Activated naive CD8-positive, alpha-beta T cell treated with anti-CD3 and anti-CD28 coated beads, Interleukin-2, amount 50 U/mL, for 24 hours (primary cell): ENCODE data around the gene TESK1.

ENCODE experiments used
- ATAC-seq: fragments of 150-1000 bp; cut with Tn5 transposase; one replicate; pipeline ENCODE4 v1.10.0; 2021
- DNase-seq: peaks from one replicate; pipeline ENCODE4 v3.0.0; 2021
- H3K27ac Mint-ChIP-seq: one replicate; pipeline ENCODE4 v1.8.0; 2021; ENCODE audit warnings: mild to moderate bottlenecking, mixed read lengths
- H3K27me3 Mint-ChIP-seq: one replicate; pipeline ENCODE4 v1.8.0; 2021; ENCODE audit warnings: mixed read lengths
- H3K36me3 Mint-ChIP-seq: one replicate; pipeline ENCODE4 v1.8.0; 2021; ENCODE audit warnings: low read depth, mixed read lengths
- H3K4me1 Mint-ChIP-seq: one replicate; pipeline ENCODE4 v1.8.0; 2021; ENCODE audit warnings: mixed read lengths
- H3K4me3 Mint-ChIP-seq: one replicate; pipeline ENCODE4 v1.8.0; 2021; ENCODE audit warnings: mild to moderate bottlenecking, moderate library complexity, mixed read lengths
- H3K9me3 Mint-ChIP-seq: one replicate; pipeline ENCODE4 v1.8.0; 2021; ENCODE audit warnings: mixed read lengths

Gene TESK1

GRCh38 chr9:35604578-35605350 lies at the start of gene TESK1:
TESK1 (plus strand) TSS chr9:35605262; CDS start chr9:35605620, 358 bp downstream.
- DNase-seq = peak; percentile 88
- peak within 1 kb of the TSS; percentile 100 for H3K27ac Mint-ChIP-seq
- peaks cover 2% of the 10 kb centered on the region for H3K27me3 Mint-ChIP-seq
- H3K9me3 Mint-ChIP-seq = no peaks in the 10 kb centered on the region
- peaks cover 15% of the 10 kb centered on the region for H3K36me3 Mint-ChIP-seq
- peak; percentile 35 for ATAC-seq
- peak within 1 kb of the TSS; percentile 94 for H3K4me3 Mint-ChIP-seq
- peaks cover 35% of the 10 kb centered on the region for H3K4me1 Mint-ChIP-seq

DNA sequence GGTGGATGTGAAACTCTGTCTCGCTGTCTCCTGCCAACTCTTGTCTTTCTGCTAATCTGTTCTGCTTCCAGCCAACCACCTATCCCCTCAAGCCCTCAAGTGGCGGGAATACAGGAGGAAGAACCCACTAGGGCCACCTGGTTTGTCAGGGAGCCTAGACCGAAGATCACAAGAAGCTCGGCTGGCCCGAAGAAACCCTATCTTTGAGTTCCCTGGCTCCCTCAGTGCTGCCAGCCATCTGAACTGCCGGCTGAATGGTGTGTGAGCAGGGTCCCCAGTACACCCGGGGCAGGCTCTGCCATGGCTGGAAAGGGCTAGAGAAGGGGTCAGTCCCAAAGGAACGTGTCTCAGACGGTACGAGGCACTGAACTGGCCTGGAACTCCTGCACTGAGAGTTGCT lies 49.2 kb upstream of the TESK1 start:
- Mint-ChIP-seq H3K36me3 (no peaks in the 10 kb centered on the region), H3K9me3 (no peaks in the 10 kb centered on the region), H3K4me1 (no peaks in the 10 kb centered on the region), H3K27ac (no peak overlapping the region), H3K4me3 (no peak overlapping the region), H3K27me3 (no peaks in the 10 kb centered on the region)
- ATAC-seq (no peak), DNase-seq (no peak)

DNA sequence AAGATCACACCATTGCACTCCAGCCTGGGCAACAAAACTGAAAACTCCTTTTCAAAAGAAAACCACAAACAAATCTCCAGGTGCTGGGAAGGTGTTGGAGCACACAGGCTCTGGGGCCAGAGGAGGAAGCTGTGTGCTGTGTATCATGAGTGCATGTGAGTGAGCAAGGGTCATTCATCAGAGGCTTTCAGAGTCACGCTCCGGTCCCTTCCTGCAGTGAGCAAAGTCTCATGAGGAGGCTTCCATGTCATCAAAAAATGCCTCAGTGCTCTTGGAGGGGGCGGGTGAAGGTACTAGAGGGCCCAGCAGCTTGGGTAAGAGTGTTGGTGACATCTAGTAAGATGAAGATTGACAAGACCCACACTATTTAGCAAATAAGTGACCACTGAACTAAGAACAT lies 48.3 kb upstream of the TESK1 start:
- Mint-ChIP-seq H3K4me1 (no peaks in the 10 kb centered on the region), H3K4me3 (no peak overlapping the region), H3K36me3 (no peaks in the 10 kb centered on the region)

GRCh38 chr9:35557320-35557719 lies 47.7 kb upstream of the TESK1 start:
- H3K36me3 Mint-ChIP-seq = no peaks in the 10 kb centered on the region
- no peaks in the 10 kb centered on the region for H3K4me1 Mint-ChIP-seq
- no peak overlapping the region for H3K27ac Mint-ChIP-seq
- no peaks in the 10 kb centered on the region for H3K9me3 Mint-ChIP-seq
- DNase-seq = no peak
- ATAC-seq = no peak
- H3K4me3 Mint-ChIP-seq = no peak overlapping the region
- H3K27me3 Mint-ChIP-seq = no peaks in the 10 kb centered on the region

More for the DNA sequence above, 48.3 kb upstream of the TESK1 start:
- DNase-seq (no peak), ATAC-seq (no peak)
- H3K9me3 Mint-ChIP-seq = no peaks in the 10 kb centered on the region
- H3K27ac Mint-ChIP-seq = peak overlapping the region; percentile 43
- H3K27me3 Mint-ChIP-seq = no peaks in the 10 kb centered on the region

DNA sequence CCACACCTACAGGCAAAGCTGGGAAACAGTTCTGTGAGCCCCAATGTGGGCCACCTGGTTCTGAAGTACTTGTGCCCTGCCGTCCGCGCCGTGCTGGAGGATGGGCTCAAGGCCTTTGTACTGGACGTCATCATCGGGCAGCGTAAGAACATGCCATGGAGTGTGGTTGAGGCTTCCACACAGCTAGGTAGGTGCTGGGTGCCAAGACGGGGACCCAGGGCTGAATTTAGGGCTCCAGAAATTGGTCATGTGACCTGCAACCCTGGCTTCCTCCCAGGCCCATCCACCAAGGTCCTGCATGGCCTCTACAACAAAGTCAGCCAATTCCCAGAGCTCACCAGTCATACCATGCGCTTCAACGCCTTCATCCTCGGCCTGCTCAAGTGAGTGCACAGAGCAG lies 46.9 kb upstream of the TESK1 start:
- H3K9me3 Mint-ChIP-seq = no peaks in the 10 kb centered on the region
- no peak overlapping the region for H3K27ac Mint-ChIP-seq
- DNase-seq (no peak), ATAC-seq (no peak)
- no peaks in the 10 kb centered on the region for H3K36me3 Mint-ChIP-seq
- no peak overlapping the region for H3K4me3 Mint-ChIP-seq
- no peaks in the 10 kb centered on the region for H3K4me1 Mint-ChIP-seq
- no peaks in the 10 kb centered on the region for H3K27me3 Mint-ChIP-seq

- Mint-ChIP-seq H3K4me1 (peaks cover 7% of the 10 kb centered on the region), H3K4me3 (no peak overlapping the region), H3K27me3 (no peaks in the 10 kb centered on the region), H3K27ac (no peak overlapping the region), H3K9me3 (no peaks in the 10 kb centered on the region), H3K36me3 (no peaks in the 10 kb centered on the region)
- ATAC-seq = no peak
- no peak for DNase-seq
Observed at GRCh38 chr9:35559792-35560530, 45.1 kb upstream of the TESK1 start.

DNA sequence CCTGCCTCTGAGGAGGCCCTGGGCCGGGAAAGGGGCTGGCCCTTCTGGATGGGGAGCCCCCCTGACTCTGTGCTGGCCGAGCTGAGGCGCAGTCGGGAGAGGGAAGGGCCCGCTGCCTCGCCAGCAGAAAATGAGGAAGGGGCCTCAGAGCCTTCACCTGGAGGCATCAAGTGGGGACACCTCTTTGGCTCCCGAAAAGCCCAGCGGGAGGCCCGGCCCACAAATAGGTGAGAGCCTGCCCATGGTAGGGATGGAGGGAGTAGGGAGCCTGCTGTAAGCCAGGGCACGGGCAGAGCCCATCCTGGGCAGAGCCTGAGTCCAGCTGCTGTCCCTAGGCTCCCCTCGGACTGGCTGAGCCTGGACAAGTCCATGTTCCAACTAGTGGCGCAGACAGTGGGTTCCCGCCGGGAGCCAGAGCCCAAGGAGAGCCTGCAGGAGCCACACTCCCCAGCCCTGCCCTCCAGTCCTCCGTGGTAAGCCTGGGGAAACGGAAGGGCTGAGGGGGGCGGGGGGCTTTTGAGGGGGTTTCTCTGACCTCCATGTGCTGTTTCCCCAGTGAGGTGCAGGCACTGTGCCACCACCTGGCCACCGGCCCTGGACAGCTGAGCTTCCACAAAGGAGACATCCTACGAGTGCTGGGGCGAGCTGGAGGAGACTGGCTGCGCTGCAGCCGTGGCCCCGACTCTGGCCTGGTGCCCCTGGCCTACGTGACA lies 44.3 kb upstream of the TESK1 start:
- DNase-seq = no peak
- H3K9me3 Mint-ChIP-seq = no peaks in the 10 kb centered on the region
- H3K27ac Mint-ChIP-seq = no peak overlapping the region
- no peak for ATAC-seq
- H3K36me3 Mint-ChIP-seq = no peaks in the 10 kb centered on the region
- H3K4me3 Mint-ChIP-seq = no peak overlapping the region
- H3K4me1 Mint-ChIP-seq = peaks cover 7% of the 10 kb centered on the region
- no peaks in the 10 kb centered on the region for H3K27me3 Mint-ChIP-seq

DNA sequence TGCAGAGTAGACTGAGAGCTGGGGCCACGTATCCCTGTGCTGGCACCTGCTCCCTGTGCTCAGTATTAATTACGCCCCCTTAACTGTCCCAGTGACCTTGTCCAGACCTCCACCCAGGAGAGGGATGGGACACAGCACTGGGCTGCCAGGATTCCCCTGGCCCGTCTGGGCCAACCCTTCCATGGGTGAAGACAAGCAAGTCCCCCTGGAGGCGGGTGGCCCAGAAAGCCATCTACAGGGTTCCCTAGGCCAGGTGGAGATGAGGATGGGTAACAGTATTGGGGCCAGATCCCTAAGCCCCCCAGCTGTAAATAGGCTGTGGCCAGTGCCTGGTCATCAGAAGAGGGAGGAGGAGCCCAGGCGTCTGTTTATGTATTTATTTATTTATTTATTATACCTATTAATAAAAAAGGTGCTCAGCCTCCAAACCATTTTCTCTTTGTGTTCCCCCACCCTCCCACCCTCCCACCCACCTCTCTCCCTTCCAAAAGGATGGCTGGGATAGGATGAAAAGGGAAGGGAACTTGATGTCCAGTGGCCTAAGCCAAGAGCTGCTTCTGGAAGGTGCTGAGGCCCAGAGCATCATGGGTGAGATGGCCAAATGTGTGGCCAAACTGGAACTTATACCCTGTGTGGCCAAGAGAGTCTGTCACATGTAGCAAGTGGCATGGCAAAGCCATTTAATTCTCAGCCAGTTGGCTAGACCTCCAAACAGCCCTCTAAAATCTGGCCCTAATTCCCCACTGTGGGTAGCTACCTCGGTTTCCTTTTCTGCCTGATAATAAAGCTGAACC lies 43.4 kb upstream of the TESK1 start:
- no peak overlapping the region for H3K27ac Mint-ChIP-seq
- no peaks in the 10 kb centered on the region for H3K9me3 Mint-ChIP-seq

DNA sequence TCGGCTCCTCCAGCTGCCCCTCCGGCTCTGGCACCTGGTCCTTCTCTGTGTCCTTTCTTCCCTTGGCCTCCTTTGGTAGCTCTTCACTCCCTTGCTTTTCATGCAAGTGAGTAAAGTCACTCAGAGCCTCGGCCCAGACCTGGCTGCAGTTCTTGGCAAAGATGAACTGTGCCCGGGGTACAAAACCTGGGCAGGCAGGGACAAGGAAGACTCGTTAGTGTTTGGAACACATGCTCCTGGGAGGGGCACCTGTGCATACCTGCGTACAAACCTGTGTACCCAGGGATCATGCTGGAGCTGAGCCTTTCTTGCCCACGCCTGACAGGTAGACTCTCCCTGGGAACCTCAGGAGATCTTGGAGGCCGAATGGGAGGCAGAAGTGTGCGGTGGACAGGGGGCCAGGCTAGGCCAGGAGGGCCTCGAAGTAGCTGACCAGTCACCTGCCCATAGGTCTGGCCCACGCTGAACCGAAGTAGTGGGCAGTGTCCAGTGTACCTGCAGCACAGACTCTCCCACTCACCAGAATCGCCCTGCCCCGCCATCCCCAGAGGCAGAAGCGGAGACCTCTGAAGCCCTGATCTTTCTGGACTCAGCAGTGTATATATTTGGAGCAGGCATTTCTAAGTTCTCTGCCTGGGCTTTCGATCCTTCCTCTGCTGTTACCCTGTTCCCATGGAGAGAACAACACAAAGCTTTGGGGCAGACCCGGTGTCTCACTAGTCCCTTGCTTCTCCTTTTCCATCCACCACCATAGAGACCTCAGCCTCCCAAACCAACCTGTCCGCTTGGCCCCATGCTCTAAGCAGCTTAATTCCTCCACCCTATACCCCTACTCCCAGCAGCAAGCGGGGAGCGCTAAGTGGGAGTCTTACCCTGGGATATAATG lies 41.9 kb upstream of the TESK1 start:
- no peak overlapping the region for H3K27ac Mint-ChIP-seq
- H3K4me1 Mint-ChIP-seq = peaks cover 13% of the 10 kb centered on the region
- H3K4me3 Mint-ChIP-seq = no peak overlapping the region
- H3K27me3 Mint-ChIP-seq = no peaks in the 10 kb centered on the region
- DNase-seq = no peak
- H3K9me3 Mint-ChIP-seq = no peaks in the 10 kb centered on the region
- H3K36me3 Mint-ChIP-seq = no peaks in the 10 kb centered on the region
- ATAC-seq = no peak

More for the DNA sequence above, 43.4 kb upstream of the TESK1 start:
- ATAC-seq = no peak
- peaks cover 9% of the 10 kb centered on the region for H3K4me1 Mint-ChIP-seq
- H3K36me3 Mint-ChIP-seq = no peaks in the 10 kb centered on the region
- DNase-seq = no peak
- no peaks in the 10 kb centered on the region for H3K27me3 Mint-ChIP-seq
- no peak overlapping the region for H3K4me3 Mint-ChIP-seq

DNA sequence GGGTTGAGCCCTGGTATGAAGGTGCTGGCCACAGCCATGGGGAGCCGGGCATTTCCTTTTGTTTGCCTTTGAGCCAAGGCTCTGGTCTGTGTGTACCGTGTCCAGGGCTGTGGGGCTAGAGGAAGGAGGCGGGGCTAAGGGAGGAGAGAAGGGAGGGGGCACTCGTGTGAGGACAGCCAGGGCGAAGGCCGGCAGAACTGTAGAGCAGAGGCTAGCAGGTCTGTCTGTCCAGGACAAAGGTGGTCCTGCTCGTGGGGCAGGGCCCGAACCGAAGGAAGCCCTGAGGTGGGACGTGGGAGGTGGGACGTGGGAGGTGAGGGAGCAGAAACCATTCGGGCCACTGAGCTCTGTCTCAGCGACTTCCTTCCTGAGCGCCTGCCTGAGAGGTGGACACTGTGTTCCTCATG lies 41.3 kb upstream of the TESK1 start:
- DNase-seq = no peak
- Mint-ChIP-seq H3K36me3 (no peaks in the 10 kb centered on the region), H3K27ac (no peak overlapping the region), H3K9me3 (no peaks in the 10 kb centered on the region), H3K4me3 (no peak overlapping the region), H3K4me1 (peaks cover 13% of the 10 kb centered on the region), H3K27me3 (no peaks in the 10 kb centered on the region)
- no peak for ATAC-seq

DNA sequence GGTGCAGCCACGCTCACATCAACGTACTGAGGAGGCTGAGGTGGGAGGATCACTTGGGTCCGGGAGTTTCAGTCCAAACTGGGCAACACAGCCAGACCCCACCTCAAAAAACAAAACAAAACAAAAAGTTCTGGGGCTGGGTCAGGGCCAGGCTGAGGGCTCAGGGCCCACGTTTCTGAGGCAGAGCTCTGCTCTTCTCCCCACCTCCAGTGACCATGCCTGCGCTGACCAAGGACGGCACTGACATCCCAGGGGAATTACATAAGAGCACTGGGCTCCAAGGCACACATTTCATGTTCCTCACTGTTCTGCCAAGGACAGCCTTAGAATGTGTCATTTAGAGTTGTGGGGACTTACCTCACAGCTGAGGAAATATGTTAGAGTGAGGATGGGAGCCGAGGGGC lies 40.4 kb upstream of the TESK1 start:
- Mint-ChIP-seq H3K9me3 (no peaks in the 10 kb centered on the region), H3K27ac (no peak overlapping the region), H3K27me3 (no peaks in the 10 kb centered on the region)

DNA sequence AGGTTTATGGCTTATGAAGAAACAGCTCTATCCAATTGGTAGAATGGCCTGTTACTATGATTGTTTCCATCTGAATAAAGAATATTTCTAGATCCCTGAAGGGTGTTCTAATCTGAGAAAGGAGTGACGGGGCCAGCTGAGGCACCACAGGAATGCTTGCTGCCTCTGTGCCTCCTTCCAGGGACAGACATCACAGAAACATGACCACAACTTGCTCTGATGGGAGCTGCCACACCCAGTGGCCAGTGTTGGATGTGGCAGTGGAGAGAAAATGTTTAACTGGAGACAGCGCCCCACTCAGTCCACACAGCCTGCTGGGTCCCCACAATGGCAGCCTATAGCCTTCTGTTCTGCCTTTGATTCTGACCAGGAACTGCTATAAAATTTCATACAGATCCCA lies 38.6 kb upstream of the TESK1 start:
- DNase-seq = no peak
- Mint-ChIP-seq H3K4me1 (peaks cover 34% of the 10 kb centered on the region), H3K36me3 (peaks cover 5% of the 10 kb centered on the region), H3K27me3 (no peaks in the 10 kb centered on the region), H3K27ac (no peak overlapping the region), H3K4me3 (no peak overlapping the region), H3K9me3 (no peaks in the 10 kb centered on the region)
- no peak for ATAC-seq

More for the DNA sequence above, 40.4 kb upstream of the TESK1 start:
- no peak for DNase-seq
- ATAC-seq = no peak
- Mint-ChIP-seq H3K4me1 (peaks cover 17% of the 10 kb centered on the region), H3K36me3 (peaks cover 4% of the 10 kb centered on the region), H3K4me3 (no peak overlapping the region)

DNA sequence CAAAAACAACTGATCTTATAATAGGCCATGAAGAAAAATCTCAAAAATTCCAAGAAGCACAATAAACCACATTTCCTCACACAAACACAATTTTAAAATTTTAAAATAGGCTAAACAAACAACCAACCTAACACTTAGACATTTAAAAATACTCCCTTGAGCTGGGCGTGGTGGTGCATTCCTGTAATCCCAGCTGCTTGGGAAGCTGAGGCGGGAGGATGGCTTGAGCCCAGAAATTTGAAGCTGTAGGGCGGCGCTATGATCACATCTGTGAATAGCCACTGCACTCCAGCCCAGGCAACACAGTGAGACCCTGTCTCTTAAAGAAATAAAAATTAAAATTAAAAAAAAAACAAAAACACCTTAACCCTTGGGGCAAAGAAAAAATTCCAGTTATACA lies 36.9 kb upstream of the TESK1 start:
- DNase-seq (no peak), ATAC-seq (no peak)
- Mint-ChIP-seq H3K27ac (no peak overlapping the region), H3K36me3 (peaks cover 5% of the 10 kb centered on the region), H3K9me3 (no peaks in the 10 kb centered on the region), H3K4me1 (peaks cover 48% of the 10 kb centered on the region), H3K4me3 (no peak overlapping the region), H3K27me3 (no peaks in the 10 kb centered on the region)
